ENCODE results near the gene MORC1.

MORC1 gene

DNA sequence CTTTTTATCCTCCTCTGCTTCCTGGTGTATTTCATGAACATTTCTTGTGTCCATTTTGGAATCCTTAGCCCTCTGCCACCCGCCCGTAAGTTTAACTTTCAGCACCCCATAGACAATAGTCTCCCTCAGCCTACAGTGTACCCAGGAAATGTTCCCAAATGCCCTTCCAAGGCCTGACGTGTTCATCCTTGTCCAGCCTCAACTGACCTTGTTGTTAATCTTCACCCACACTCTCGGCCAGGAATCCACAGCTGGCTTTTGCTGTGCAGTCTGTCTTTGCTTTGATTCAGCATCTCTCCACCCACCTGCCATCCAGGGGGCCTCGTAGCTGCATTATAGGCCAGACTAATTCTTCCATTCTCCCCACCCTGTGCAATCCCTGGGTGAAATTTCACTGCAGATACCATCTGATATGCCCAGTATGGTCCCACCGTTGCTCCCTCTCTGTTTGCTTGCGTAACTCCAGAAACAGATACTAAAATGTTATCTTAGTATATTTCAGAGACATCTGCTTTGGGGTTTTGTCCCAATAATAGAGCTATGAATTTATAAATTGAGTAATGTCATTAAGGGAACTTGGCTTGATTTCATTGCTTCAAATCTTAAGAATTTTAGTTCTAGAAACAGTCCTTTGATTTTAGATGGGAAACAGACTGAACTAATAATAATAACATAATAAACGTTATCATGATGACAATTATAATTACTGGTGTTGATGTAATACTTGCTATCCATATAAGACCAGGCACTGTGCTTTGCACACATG, 180.8 kb downstream of the MORC1 start:
- DNase-seq (ENCODE audit: low read depth) = no peak

DNA sequence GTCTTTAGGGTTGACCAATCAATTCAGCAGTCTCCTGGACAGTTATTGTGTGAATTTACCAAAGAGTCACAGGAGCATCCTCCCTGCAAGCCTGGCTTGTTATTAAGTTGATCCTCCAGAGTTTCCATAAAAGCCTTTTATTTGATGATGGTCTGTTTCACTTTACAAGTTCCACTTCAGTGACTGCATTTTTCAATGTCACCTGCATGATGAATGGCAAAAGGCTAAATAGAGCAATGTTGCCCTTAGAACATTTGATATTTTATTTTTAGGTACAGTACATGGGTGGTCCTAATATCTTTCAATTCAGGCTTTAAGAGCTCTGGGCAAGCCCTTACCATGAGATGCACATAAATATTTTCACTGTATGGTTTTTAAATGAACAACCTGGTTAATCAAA, 186.9 kb downstream of the MORC1 start:
- no peak for DNase-seq (ENCODE audit: low read depth)

DNA sequence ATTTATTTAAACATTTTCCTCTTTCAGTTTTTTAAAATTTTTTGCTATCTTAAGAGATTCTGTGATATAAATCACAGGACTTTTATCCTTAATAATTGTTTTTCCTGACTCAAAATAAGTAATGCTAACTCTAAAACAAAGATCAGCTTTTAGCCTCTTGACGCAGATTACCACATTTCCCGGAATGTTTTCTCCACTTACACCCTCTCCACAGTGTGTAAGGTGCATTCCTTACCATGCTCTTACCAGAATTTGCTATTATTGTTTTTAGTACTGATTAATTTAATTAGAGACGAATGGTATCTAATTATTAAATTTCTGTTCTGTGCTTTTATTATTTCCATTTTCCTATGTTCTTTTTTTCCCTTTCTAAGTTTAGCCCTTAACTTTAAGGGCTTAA, 199.1 kb downstream of the MORC1 start:
- no peak for DNase-seq (ENCODE audit: low read depth)

DNA sequence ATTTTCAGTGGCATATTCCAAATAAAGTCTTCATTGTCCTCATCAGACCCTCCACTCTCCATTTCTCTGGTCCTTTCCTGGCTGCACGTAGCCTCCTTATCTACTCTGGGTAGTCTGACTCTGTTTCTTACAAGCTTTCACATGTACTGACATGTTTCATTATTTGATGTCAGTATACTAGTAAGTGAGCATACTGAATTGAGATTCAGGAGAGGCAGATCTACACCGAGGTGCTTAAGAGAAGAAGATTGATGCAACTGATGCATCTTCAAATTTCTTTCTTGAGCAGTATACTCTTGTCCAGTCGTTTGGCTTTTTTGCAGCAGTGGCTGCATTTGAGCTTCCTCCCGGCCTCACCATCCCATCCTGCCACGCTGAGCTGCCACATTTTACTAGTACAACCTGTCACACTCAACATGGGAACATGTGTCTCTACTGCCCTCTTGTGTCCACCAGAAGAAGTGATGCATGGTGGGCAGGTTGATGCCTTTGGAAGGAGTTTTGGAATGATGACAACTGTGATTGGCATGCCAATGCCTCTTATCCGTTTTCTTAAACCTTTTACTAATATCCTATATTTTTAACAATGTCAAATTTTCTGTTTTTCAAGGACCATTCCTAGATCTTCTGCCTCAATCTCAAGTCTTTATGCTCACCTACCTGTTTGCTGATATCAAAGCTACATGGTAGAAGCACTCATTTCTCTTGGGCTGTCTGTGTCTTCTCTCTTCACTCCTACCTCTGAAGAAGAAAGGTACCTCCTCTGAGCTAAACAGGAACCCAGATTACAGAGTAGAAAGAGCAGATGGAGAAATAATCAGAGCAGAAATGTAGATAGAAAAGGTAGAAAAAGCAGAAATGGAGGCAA, 202.9 kb downstream of the MORC1 start:
- peak; percentile 31 for DNase-seq (ENCODE audit: low read depth)

DNA sequence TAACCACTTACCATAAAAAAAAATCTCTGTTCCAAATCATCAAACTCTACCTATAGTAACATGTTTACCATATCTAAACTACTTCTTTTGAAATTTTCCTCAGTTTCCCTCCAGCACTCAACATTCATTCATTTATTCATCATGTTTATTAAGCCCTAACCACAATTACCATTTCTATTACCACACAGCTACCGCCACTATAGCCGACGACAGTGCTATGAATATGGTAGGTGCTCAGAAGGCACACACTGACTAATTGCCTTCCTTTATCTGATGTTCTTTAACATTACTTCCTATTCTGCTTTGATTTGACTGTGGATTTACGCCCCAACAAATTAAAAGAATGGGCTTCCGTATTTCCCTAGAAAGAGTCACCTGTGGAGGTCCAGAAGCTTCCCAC, 208.1 kb downstream of the MORC1 start:
- DNase-seq (ENCODE audit: low read depth) = no peak
